ENCODE results near the gene CD52.
"Not testable (repeated sequence)": the region's sequence is repeated elsewhere in the genome, so short reads cannot be mapped to it uniquely, and the experiment has no call there.

CD52 gene

DNA sequence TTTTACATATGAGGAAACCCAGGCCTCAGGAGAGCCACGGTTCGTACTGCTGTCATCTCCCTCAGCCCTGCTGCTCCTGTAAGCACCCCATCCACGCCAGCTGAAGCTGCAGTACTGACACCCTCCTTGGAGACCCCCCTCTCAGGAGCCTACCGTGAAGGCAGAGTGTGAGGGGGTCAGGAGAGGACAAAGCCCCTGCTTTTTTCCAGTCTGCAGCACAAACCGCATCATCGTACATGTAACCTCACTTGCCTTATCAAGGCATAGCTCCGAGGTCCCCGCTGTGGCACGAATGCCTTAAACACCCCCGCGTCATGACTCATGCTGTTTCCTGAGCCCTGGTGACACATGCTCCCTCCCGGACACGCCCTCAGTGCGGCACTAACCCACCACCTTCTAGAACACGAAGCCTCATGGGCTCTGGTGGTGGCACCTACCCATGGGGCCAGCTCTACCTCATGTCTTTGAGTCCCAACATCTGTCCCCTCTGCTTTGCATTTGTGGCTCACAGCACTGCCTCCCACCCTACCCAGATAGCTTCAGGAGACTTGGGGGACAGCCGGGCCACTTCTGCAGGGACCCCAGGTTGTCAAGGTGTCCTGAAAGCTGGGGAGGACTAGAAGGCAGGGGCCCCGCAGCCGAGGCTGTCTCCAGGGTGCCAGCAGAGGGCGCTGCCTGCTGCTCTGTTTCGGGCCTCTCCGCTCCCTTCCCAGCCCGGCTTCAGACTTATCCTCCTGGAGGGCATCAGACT is 33.0 kb upstream of the CD52 start:
- peak; percentile 94 for DNase-seq

DNA sequence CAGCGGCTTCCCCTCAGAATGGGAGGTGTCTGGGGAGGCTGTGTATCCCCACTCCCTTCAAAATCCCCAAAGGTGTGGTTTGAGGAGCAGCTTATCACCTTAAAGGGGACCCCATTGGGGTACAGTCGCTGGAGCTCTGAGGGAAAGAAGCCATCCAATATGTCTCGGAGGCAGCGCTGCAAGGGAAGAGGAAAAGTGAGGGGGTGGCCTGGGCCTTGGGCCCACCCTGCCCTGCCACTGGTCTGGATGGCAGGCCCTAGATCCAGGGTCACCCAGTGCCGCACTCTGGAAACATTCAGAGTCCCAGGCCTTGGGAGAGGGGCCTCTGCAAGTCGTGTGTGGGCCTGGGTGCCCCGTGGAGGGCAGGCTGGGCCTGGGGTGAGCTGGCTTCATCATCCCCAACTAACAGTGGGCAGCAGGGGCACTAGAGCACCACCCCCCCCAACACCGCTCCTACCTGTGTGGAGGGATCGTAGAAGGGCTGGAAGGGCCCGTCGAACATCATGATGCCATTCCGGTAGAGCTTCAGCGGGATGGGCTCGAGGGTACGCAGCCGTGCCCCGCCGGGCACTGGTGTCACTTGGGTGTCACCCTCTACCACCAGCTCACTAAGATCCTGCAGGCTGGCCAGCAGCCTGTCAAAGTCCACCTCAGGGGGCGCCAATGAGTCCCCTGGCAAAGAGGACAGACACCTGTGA is 32.2 kb upstream of the CD52 start:
- DNase-seq: no peak

DNA sequence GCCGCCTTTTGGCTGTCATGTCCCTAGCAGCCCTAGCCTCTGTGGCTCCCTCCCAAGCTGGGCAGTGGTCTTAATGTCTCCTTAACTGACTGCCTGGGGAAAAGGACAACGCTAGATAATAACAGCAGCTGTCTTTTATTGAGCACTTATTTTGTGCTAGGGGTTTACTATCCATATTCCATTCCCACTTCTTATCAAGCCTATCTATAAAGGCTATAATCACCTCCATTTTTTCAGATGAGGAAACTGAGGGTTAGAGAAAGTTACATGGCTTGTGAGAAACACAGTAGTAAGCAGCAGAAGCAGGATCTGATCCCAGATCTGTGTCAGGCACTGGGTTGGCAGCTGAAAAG is 31.7 kb upstream of the CD52 start:
- DNase-seq: no peak

DNA sequence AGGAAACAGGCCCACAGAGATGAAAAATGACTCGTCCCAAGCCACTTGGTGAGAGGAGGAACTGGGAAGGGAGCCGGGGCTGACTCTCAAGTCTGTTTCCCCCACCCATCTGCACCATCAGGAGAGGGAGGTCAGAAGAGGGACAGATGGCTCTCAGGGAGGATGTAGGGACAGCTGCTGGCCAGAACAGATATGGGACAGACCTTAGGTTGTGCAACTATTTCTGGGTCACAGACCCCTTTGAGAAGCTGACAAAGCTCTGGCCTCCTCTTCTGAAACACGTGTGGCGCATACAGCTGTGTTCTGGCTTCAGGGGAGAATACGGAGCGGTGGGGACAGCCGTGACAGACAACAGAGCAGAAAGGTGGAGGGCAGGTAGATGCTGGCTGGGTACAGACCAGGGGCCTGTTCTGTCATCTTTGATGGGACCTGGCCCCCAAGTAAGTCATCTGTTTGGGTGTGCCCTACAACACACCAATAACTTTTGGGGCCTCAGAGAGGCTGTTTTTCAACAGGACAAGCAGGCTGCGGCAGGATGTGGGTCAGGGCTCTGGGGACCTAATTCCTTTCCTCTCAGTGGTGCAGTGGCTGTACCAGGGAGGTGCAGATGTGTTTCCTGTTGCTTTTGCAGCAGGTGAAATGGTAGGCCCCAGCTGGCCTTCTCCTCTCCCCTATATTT is 30.6 kb upstream of the CD52 start:
- DNase-seq: peak; percentile 71

DNA sequence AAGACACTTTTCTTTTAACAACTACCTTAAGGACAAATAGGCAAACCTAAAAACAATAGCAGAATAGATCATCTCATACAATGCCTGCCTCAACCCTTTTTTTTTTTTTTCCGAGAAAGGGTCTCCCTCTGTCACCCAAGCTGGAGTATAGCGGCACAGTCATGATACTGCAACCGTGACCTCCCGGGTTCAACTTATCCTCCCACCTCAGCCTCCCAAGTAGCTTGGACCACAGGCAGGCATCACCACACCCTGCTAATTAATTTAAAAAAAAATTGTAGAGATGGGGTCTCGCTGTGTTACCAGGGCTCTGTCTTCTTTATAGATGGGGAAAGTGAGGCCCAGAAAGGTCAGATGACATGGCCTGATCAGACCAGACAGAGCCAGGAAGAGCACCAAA is 29.9 kb upstream of the CD52 start:
- no peak for DNase-seq

DNA sequence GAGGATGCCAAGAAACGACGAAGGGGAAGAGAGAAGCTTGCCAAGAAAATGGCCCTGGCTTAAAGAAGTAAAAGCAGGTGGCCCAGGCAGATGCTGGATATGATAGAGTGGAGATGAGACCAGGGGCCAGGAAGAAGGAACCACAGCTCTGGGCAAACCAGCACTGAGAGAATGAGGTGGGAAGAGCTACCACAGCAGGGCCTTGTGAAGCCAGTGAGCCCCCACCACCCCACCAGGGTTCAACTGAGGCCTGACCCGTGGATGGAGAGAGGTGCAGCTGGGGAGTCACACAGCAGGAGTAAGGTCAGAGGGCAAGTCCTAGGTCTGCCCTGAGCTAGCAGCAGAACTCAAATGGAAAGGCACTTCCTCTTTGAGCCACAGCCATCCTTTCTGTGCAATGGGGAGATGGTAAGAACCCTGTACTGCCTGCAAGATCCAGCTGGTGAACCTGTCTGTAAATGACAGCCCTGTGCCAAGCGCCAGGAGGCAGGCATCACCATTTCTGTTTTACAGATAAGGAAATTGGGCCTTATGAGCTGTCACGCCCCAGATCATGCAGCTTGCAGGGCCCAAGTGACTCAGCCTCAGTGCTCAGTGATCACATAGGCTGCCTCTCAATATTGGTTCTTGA is 29.3 kb upstream of the CD52 start:
- peak; percentile 59 for DNase-seq

DNA sequence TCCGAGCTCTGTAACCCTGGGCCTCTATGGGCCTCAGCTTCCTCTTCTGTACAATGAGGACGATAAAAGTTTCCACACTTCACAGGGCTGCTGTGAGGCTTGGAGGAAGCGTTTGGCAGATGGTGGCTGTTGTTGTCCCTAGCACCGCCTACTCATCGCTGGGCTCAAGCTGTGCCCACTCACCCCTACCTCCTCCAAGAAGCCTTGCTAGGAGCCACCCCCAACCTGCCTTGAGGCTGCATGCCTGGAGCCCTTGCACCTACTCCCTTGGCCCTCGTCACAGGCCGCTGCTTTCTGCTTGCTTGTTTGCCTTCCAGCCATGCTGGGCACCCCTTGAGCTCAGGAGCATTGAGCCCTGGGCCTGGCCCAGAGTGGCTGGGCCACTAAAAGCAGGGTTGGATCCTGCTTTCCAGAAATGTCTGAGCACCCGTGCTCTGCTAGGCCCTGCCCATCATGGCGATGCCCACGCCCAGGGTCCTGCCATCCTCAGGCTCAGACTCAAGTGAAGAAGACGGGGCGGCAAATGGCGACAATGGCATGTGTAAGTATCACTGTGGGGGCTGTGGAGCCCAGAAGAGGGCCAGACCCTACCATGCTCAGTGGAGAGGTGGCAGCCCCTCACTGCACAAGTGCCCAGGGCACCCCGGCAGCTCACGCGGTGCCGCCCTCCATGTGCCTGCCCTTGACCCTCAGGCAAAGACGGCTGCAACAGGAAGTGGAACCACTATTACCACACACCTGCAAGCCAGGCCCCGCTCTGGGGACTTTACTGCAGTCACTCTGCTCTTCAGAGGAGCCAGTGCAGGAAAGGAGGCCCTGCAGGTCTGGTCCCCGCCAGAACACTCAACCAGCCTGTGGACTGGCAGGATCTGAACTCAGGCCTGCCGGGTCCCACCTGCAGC is 28.3 kb upstream of the CD52 start:
- no peak for DNase-seq

DNA sequence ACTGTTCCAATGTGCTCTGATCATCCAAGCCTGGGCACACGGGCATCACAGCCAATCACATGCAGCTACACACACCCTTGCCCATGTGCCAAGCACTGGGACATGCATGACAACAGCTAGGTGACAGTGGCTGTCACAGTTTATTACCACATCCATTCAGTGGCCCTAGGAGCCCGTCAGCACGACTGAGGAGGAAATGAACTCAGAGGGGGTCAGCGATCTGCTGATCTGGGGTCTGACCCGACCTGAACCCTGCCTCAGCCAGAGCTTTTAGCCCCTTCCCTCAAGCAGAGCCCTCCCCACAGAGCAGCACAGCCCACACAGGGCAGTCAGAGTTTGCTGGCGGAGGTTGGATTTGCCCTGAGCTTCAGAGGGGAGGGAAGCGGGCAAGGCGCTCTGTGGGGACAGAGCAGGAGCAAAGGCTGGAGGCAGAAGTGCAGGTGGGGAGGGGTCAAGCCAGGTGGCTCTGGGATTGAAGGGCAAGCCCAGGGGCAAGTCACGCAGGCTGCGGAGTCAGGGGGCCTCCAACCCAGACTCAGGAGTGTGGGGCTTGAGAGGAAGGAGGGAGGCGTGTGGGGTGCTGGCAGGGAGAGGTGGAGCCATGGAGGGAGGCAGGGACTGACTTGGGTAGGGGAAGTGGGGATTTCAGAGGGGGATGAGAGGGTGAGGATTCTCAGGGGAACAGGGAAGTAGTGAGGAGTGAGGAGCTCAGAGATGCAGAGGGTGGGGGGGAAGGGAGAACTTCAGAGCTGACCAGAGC is 27.5 kb upstream of the CD52 start:
- DNase-seq: no peak

DNA sequence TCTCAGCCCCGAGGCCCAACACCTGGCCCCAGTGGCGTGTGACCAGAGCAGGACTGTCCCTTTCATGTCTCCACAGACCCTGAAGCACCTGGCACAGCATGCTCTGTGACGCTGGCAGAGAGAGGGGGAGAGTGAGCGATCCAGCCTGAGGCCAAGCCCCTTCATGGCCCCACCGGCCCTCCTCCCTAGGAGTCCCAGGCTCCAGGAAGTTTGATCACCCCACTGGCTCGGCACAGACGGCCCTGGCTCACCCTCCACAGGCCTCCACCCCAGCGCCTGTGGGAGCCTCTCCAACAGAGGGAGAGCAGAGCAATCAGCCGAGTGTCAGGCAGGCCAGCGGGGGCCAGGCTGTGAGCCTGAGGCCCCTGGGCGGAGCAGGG is 26.9 kb upstream of the CD52 start:
- DNase-seq: no peak

DNA sequence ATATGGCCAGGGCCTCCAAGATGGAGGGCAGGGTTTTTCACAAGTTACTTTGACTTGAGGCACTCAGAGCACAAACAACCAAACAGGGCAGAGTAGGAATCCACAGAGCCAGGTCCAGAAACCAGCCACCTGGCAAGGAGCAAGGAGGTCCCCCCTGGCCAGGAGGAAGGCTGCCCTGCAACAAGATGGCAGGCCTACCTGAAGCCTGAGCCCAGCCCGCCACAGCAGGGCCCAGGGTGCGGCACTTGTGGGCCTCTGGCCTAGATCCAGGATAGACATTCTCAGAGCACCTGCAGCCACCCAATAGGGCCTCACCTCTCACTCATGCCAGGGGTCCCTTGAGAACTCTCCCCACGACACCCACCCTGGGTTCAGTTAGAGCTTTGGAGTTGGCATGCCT is 26.3 kb upstream of the CD52 start:
- DNase-seq: no peak

DNA sequence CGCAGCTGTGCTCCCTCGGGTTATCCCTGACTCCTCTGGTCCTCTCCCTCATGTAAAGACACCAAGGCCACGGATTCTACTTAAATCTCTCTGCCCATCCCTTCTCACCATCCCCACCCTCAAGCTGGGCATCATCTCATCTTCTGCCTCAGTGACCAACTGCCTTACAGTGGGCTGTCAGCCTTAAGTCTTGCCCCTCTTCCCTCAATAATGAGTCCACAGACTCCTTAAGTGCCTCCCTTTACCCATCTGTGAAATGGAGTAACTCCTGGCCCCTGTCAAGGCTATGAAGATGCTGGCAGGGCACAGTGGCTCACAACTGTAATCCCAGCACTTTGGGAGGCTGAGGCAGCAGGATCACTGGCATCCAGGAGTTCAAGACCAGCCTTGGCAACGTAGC is 25.8 kb upstream of the CD52 start:
- no peak for DNase-seq

DNA sequence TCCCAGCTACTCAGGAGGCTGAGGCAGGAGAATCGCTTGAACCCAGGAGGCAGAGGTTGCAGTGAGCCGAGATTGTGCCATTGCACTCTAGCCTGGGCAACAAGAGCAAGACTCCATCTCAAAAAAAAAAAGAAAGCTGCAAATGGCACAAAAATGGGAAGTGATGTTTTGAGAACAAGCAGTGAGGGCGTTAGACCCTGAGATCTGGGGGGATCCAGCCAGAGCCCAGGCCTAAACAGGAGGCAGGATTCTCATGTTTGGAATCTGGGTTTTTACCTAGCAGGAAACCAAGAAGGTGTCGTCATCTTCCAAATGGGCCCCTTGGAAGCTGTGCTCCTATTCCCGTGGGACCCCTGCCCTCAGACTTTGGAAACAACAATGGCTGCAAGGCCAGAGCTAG is 25.0 kb upstream of the CD52 start:
- DNase-seq: not testable (repeated sequence)

DNA sequence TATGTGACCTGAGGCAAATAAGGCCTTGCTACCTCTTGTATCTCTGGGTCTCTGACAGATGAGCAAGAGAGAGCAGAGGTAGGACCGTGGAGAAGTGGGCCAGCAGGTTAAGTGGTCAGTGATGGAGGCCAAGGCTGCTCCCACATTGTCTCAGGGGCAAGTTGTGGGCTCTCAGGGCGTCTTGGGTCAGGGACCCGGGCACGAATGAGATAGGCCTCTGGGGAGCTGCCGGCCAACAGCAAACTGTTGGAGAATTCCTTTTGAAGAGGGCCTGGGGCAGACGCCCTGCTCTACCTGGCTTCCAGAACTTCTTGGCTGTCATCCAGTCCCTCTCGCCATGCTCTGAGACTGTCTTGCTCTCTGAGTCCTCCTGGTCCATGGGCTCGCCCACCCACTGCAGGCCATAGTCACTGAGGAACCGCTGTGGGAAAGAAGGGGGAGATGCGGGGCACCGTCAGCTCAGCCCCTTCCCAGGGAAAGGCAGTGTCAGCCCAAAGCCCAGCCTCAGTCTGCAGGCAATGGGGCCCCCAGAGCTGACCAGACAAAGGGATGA is 23.8 kb upstream of the CD52 start:
- DNase-seq: no peak

DNA sequence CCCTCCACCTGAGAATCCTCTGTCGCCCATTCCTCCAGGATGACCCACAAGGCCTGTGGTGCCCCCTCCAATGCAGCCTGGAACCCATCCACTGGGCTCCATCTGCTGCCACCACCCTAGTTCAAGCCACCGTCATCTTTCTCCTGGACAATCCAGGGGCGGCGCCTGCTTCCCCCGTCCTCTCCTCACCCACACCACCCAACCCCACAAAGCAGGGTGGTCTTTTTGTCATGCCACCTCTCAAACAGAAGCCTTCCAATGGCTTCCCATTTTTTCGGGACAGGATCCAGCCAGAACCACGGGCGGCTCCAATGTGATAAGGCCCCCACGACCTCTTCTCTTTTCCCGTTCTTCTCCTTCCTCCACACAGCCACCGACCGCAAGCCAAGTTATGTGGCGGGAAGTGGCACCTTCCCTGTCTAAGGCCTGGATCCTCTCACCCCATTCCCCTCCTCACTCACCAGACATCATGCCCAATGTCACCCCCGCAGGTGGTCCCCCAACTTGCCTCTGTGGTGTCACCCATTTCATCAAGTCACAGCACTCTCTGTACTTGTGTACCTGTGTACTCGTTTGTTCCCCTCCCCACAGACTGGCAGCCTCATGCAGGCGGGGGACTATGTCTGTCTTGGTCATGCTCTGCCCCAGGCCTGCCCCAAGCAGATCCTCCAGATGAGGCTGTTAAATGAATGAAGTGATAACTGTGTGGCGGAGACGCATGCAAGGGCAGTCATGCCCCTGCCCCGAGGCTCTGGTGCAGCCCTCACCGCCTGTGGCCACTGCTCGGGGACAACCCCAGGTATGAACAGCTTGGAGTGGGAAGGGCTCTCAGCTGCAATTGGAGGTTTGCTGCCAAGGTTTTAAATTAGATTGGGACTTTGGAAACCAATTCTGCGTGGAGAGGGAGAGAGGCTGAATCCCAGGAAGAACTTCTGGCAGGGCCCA is 22.3 kb upstream of the CD52 start:
- DNase-seq: no peak

DNA sequence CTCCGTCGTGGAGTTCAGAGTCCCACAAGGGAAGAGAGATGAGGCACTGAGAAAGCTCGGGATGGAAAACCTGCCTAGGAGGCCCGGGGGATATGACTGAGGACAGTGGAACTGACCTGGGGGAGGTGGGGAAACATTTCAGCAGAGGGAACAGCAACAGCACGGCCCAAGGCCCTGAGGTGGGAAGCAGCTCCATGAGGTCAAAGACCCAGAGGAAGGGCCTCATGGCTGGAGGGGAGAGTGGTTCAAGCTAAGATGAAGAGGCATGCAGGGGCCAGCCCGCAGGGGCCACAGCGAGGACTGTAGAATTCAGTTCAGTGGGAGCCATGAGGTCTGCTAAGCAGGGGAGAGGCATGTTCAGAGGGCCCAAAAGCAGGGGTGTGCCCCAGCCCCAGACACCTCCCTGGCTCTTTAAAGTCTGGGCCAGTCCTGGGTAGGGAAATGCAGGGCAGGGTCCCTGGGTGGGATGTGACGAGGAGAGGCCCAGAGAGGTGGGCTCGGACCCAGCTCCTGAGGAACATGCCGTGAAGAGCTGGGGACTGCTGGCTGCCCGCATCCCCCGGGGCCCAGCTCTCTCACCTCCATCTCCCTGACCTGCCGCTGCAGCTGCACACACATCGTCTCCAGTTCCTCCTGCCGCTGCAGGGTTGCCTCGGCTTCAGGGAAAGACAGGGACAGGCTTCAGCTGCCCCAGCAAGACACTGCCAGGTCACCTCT is 21.3 kb upstream of the CD52 start:
- DNase-seq: no peak

DNA sequence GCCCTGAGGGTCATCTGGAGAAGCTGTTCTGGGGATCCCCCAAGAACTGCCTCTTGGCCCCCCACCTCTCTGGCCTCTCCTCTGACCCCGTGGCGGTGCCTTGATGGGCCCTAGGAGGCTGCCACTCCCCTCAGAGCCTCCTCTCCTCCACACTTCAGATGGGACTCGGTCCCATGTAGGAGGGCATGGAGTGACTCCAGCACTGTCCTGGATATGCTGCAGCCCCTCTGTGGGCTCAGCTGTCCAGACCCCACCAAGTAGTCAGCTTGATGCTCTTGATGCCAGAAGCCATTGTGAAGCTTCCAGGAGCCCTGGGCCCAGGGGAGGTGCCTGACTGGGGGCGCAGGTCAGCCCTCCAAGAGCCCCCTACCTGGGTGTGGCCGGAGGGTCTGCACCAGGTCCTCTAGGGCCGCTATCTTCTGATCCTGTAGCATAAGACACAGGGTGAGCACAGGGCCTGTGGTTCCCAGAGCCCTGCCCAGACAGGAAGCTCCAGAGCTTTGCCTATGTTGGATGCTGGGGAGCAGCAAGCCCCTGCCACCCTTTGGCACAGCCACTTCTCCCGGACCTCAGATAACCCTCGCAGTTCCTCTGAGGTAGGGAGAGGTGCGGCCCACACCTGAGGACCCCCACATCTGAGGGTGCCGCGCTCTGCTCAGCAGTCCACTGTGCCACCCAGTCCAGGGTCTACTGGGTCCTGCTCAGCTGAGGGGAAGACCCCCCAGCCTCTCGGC is 20.5 kb upstream of the CD52 start:
- DNase-seq: no peak

DNA sequence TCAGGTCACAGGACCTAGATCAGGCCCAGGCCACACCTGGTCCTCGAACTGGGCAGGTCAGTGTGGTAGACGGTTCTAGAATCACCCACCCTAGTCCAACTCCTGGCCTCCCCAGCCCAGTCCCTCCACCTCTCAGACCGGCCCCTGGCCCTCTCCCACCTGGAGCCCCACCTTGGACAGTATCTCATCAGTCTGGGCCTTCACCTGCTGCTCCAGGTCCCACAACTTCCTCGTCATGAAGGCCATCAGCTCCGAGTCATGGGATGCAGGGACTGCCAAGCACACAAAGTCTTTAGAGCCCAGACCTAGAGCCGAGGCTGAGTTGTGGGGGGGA is 20.0 kb upstream of the CD52 start:
- DNase-seq: no peak

DNA sequence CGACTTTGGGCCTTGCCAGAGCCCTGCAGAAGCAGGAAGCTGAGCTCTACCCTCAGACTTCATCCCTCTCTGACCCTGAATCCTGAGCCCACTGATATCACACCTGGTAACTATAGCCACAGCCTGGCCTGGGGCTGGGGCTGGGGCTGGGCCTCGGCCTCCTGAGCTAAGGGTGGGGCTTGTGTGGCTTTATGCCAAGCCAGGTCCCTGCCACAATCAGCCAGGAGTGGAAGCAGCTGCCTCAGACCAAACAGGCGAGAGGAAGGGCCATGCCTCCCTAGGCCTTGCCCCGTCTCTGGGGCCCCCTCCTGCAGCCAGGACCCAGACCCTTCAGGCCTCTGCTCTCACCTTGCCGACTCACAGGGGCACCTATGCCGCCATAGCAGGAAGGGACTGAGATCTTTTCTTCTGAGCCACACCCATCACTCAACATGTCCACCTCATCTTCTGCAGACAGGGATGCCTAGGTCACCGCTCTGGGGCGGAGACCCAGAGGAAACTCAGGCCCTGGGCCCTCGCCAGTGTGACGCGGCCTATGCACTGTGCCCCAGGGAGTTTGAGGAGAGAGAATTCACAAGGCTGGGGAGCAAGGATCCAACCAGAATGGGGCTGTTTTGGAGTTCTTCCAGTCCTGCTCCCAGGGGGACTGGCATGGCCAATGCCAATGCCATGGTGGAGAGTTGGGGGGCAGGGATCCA is 17.0 kb upstream of the CD52 start:
- no peak for DNase-seq
